NCI-H1092 (cell line): ENCODE data around the gene KRTAP9-7.

Experiments used
- DNase-seq: peaks from one replicate; lab custom pipeline; 2025; lab: John Stamatoyannopoulos, UW

Gene KRTAP9-7

GRCh38 chr17:41322094-41322902, 46.8 kb downstream of the KRTAP9-7 start:
- DNase-seq, result peak; percentile 16

- no peak for DNase-seq
Measured at GRCh38 chr17:41322903-41323895, 47.7 kb downstream of the KRTAP9-7 start.

- no peak for DNase-seq
Measured at GRCh38 chr17:41324180-41325075, 48.9 kb downstream of the KRTAP9-7 start.

GRCh38 chr17:41325126-41325525, 49.6 kb downstream of the KRTAP9-7 start:
- no peak for DNase-seq

GRCh38 chr17:41325611-41326010, 50.1 kb downstream of the KRTAP9-7 start:
- no peak for DNase-seq
